ENCODE data around the gene GPR146.
"Not testable (repeated sequence)": the region's sequence is repeated elsewhere in the genome, so short reads cannot be mapped to it uniquely, and the experiment has no call there.

- not testable (repeated sequence) for TF ChIP-seq RBFOX2 (IDR thresholded peaks at IDR 0.05; ENCODE audit: low read depth, low read length); POLR2H (tag; IDR thresholded peaks at IDR 0.05; ENCODE audit: low read depth)
- TF ChIP-seq, protein P1, sequence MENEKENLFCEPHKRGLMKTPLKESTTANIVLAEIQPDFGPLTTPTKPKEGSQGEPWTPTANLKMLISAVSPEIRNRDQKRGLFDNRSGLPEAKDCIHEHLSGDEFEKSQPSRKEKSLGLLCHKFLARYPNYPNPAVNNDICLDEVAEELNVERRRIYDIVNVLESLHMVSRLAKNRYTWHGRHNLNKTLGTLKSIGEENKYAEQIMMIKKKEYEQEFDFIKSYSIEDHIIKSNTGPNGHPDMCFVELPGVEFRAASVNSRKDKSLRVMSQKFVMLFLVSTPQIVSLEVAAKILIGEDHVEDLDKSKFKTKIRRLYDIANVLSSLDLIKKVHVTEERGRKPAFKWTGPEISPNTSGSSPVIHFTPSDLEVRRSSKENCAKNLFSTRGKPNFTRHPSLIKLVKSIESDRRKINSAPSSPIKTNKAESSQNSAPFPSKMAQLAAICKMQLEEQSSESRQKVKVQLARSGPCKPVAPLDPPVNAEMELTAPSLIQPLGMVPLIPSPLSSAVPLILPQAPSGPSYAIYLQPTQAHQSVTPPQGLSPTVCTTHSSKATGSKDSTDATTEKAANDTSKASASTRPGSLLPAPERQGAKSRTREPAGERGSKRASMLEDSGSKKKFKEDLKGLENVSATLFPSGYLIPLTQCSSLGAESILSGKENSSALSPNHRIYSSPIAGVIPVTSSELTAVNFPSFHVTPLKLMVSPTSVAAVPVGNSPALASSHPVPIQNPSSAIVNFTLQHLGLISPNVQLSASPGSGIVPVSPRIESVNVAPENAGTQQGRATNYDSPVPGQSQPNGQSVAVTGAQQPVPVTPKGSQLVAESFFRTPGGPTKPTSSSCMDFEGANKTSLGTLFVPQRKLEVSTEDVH (IDR thresholded peaks at IDR 0.05; ENCODE audit: low read depth, partially characterized antibody): not testable (repeated sequence)
Observed at GRCh38 chr7:1002445-1002844, 41.9 kb upstream of the GPR146 start.
